Measurements from ENCODE around the gene AGBL1. TPM values are rescaled to one million over a fixed set of nuclear protein-coding genes. Genes with fewer than 3 reads are reported as not detected.

Gene AGBL1
- total and polyA plus RNA-seq, 2 experiments from 2014 or later: not detected

DNA sequence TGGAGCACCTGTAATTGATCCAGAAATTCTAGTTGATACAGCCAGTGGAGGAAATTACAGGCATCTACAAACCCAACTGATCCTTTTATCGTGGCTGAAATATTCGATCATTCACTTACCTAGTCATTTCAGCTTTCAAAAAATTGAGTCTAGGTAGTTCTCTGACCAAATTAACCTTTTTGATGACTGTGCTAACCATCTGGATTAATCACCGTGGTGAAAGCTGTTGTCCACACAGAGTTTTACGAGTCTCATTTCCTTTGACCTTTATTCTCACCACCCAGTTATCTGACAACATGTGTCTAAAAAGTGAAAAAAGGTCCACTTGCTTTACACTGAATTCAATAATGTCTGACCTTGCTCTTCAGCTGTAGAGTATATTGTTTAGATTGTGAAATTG, 354.3 kb downstream of the AGBL1 start:
- TF ChIP-seq EZH2phosphoT487 (IDR thresholded peaks at IDR 0.05; ENCODE audit: insufficient read depth, low read depth) (no peak), EZH2 (IDR thresholded peaks at IDR 0.05; ENCODE audit: insufficient read depth, poor library complexity, severe bottlenecking) (no peak)
- H3K36me3 ChIP-seq (ENCODE audit: low read depth): no peaks in the 10 kb centered on the region
- in situ Hi-C loops (cut with MboI): no loop called here
- no peaks in the 10 kb centered on the region for H3F3A ChIP-seq (ENCODE audit: insufficient read depth)
- no peak overlapping the region for H2AFZ ChIP-seq
- no peak overlapping the region for H3K4me3 ChIP-seq
- no peaks in the 10 kb centered on the region for H3K27me3 ChIP-seq (replicated peaks; ENCODE audit: insufficient read depth)
- H3K4me1 ChIP-seq (ENCODE audit: insufficient read depth): no peaks in the 10 kb centered on the region
- H3K9me2 ChIP-seq (ENCODE audit: insufficient read depth): no peaks in the 10 kb centered on the region
- H3K4me2 ChIP-seq (ENCODE audit: unreplicated experiment): no peak overlapping the region
- H4K20me1 ChIP-seq (ENCODE audit: insufficient read depth): no peaks in the 10 kb centered on the region
- no peak overlapping the region for H3K27ac ChIP-seq
- 9% methylated on average over 4 of the region's 4 CpGs for WGBS, 2 experiments (ENCODE audit: low coverage in 1 of 2, low lambda C conversion rate in 2 of 2, missing lambda C conversion rate in 2 of 2)
- no peak overlapping the region for H3K9ac ChIP-seq
- no peaks in the 10 kb centered on the region for H3K9me3 ChIP-seq (ENCODE audit: low read depth)
- no peaks in the 10 kb centered on the region for H3K79me2 ChIP-seq (ENCODE audit: insufficient read depth)
- DNase-seq: no peak

DNA sequence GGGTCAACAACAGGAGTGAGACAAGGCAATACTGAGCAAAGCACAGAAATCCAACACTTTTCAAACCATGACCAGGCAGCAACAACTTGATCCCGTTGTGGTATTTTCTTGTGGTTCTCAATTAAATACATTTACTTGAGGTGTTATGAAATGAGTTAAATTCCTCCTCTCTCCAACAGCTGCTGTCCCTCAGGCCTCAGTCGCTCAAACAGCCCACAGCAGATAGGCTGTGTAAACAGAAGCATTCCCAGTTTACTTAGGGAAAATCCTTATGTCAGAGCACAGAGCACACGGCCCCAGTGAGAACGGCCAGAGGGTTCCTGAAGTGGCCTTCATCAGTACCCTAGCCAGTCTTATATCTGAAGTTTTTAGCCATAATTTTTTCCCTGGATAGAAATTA, 359.9 kb downstream of the AGBL1 start:
- H3K9me3 ChIP-seq (ENCODE audit: low read depth): no peaks in the 10 kb centered on the region
- no peak overlapping the region for H3K9ac ChIP-seq
- H3K4me2 ChIP-seq (ENCODE audit: unreplicated experiment): no peak overlapping the region
- H3K36me3 ChIP-seq (ENCODE audit: low read depth): no peaks in the 10 kb centered on the region
- no peak overlapping the region for H3K27ac ChIP-seq
- in situ Hi-C loops (cut with MboI): no loop called here
- no peaks in the 10 kb centered on the region for H3K9me2 ChIP-seq (ENCODE audit: insufficient read depth)
- TF ChIP-seq EZH2 (IDR thresholded peaks at IDR 0.05; ENCODE audit: insufficient read depth, poor library complexity, severe bottlenecking) (no peak), EZH2phosphoT487 (IDR thresholded peaks at IDR 0.05; ENCODE audit: insufficient read depth, low read depth) (no peak)
- no peaks in the 10 kb centered on the region for H3K27me3 ChIP-seq (replicated peaks; ENCODE audit: insufficient read depth)
- no peaks in the 10 kb centered on the region for H3K79me2 ChIP-seq (ENCODE audit: insufficient read depth)
- H3K4me3 ChIP-seq: no peak overlapping the region
- WGBS, 2 experiments (ENCODE audit: low coverage in 1 of 2, low lambda C conversion rate in 2 of 2, missing lambda C conversion rate in 2 of 2): 25 to 34% methylated on average over 4 of the region's 4 CpGs
- no peaks in the 10 kb centered on the region for H4K20me1 ChIP-seq (ENCODE audit: insufficient read depth)
- no peaks in the 10 kb centered on the region for H3F3A ChIP-seq (ENCODE audit: insufficient read depth)
- DNase-seq: no peak
- H3K4me1 ChIP-seq (ENCODE audit: insufficient read depth): no peaks in the 10 kb centered on the region
- no peak overlapping the region for H2AFZ ChIP-seq

DNA sequence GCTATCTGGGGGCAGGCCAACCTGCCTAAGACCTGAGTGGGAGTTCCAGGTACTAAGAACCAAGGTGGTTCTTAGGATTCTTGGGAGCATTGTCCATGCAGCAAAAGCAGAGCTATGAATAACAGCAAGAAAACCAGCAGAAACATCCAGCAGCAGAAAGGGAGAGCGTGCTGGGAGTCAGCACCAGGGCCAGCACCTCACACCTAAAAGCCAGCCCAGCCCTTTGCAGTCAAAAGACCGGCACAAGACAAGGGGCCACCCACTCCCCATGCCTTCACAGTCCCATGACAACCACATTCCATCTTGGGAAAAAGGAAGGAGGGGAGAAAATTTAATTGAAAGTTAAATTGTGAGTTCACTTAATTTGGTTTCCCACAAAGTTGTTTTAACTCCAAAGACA, 364.9 kb downstream of the AGBL1 start:
- no peak overlapping the region for H2AFZ ChIP-seq
- H3K4me3 ChIP-seq: no peak overlapping the region
- H3K27ac ChIP-seq: no peak overlapping the region
- H4K20me1 ChIP-seq (ENCODE audit: insufficient read depth): no peaks in the 10 kb centered on the region
- in situ Hi-C loops (cut with MboI): no loop called here
- peaks cover 3% of the 10 kb centered on the region for H3K9me3 ChIP-seq (ENCODE audit: low read depth)
- H3K36me3 ChIP-seq (ENCODE audit: low read depth): no peaks in the 10 kb centered on the region
- H3K79me2 ChIP-seq (ENCODE audit: insufficient read depth): no peaks in the 10 kb centered on the region
- H3K27me3 ChIP-seq (replicated peaks; ENCODE audit: insufficient read depth): no peaks in the 10 kb centered on the region
- 0 to 7% methylated on average over 2 of the region's 2 CpGs for WGBS, 2 experiments (ENCODE audit: low coverage in 1 of 2, low lambda C conversion rate in 2 of 2, missing lambda C conversion rate in 2 of 2)
- H3F3A ChIP-seq (ENCODE audit: insufficient read depth): no peaks in the 10 kb centered on the region
- no peaks in the 10 kb centered on the region for H3K4me1 ChIP-seq (ENCODE audit: insufficient read depth)
- no peak overlapping the region for H3K4me2 ChIP-seq (ENCODE audit: unreplicated experiment)
- H3K9me2 ChIP-seq (ENCODE audit: insufficient read depth): no peaks in the 10 kb centered on the region
- TF ChIP-seq EZH2 (IDR thresholded peaks at IDR 0.05; ENCODE audit: insufficient read depth, poor library complexity, severe bottlenecking) (no peak), EZH2phosphoT487 (IDR thresholded peaks at IDR 0.05; ENCODE audit: insufficient read depth, low read depth) (no peak)
- H3K9ac ChIP-seq: no peak overlapping the region
- no peak for DNase-seq

DNA sequence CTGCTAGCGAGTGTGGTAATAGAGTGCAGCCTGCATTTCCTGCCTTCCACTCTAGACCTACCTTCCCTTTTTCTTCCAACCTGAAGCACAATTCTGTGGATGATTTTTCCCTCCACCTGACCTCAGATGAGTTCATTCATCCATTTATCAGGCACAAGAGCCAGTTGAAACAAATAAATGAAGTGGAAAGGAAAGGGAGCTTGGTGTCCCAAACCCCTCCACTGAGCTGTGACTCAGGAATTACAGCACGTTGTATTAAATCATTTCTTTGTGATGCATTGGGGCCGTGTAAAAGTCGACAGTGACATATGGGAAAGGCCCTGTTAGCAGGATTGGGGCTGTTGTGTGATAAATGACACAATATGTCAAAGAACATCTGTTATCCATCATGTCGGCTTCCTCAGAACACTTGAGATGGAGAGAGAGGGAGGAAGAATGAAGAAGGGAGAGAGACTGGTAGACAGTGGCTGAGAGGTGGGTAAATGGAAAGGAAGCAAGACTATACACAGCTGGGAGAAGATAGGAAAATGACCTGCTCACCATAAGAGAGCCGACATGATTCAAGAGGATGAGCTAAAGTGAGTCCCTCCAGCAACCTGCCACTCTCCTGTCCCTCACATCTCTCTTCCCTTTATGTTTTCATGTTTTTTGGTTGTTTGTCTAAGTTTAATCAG, 366.0 kb downstream of the AGBL1 start:
- Histone ChIP-seq H3K4me2 (ENCODE audit: unreplicated experiment) (no peak overlapping the region), H3K4me3 (no peak overlapping the region), H3F3A (ENCODE audit: insufficient read depth) (no peaks in the 10 kb centered on the region), H3K9ac (no peak overlapping the region), H3K9me3 (ENCODE audit: low read depth) (peaks cover 3% of the 10 kb centered on the region), H3K27me3 (replicated peaks; ENCODE audit: insufficient read depth) (no peaks in the 10 kb centered on the region), H3K27ac (no peak overlapping the region), H2AFZ (no peak overlapping the region), H3K9me2 (ENCODE audit: insufficient read depth) (no peaks in the 10 kb centered on the region), H3K36me3 (ENCODE audit: low read depth) (no peaks in the 10 kb centered on the region), H3K79me2 (ENCODE audit: insufficient read depth) (no peaks in the 10 kb centered on the region), H4K20me1 (ENCODE audit: insufficient read depth) (no peaks in the 10 kb centered on the region), H3K4me1 (ENCODE audit: insufficient read depth) (no peaks in the 10 kb centered on the region)
- in situ Hi-C loops (cut with MboI): no loop called here
- DNase-seq: no peak
- 2 to 4% methylated on average over 6 of the region's 6 CpGs for WGBS, 2 experiments (ENCODE audit: low coverage in 1 of 2, low lambda C conversion rate in 2 of 2, missing lambda C conversion rate in 2 of 2)
- TF ChIP-seq EZH2 (IDR thresholded peaks at IDR 0.05; ENCODE audit: insufficient read depth, poor library complexity, severe bottlenecking) (no peak), EZH2phosphoT487 (IDR thresholded peaks at IDR 0.05; ENCODE audit: insufficient read depth, low read depth) (no peak)

Measured in GM23248 (cell line).